ENCODE measurements around the gene ATG16L2.

GRCh38 chr11:72807021-72807693 is 7.1 kb upstream of the ATG16L2 start:
- TF ChIP-seq CTCF (conservative IDR thresholded peaks at IDR 0.05) = no peak
- TF ChIP-seq EZH2 (IDR thresholded peaks at IDR 0.05; ENCODE audit: low read depth) = no peak
